GM18508 (cell line): ENCODE data around the gene ZBTB48.
"Not testable (repeated sequence)": the region's sequence is repeated elsewhere in the genome, so short reads cannot be mapped to it uniquely, and the experiment has no call there.

ENCODE experiments used
- ATAC-seq: cut with Tn5 transposase; IDR thresholded peaks from one replicate; pipeline ENCODE4 v1.9.1; 2021; ENCODE audit warnings: moderate number of reproducible peaks; ENCODE audit not compliant: insufficient read depth, unreplicated experiment

The ZBTB48 gene

GRCh38 chr1:6579374-6580118 is at the start of gene ZBTB48:
TSS of gene ZBTB48 (plus strand) at chr1:6579994. CDS start at chr1:6580610, 616 bp downstream.
- peak; percentile 78 for ATAC-seq

- no peak for ATAC-seq
Observed at GRCh38 chr1:6530504-6531160, 49.2 kb upstream of the ZBTB48 start.

- no peak for ATAC-seq
Observed at GRCh38 chr1:6531996-6532395, 47.8 kb upstream of the ZBTB48 start.

- ATAC-seq: no peak
Observed at GRCh38 chr1:6534248-6534822, 45.5 kb upstream of the ZBTB48 start.

GRCh38 chr1:6535214-6535613 is 44.6 kb upstream of the ZBTB48 start:
- ATAC-seq: no peak

GRCh38 chr1:6536291-6536690 is 43.5 kb upstream of the ZBTB48 start:
- no peak for ATAC-seq

GRCh38 chr1:6538956-6539355 is 40.8 kb upstream of the ZBTB48 start:
- no peak for ATAC-seq

- no peak for ATAC-seq
Observed at GRCh38 chr1:6544831-6545230, 35.0 kb upstream of the ZBTB48 start.

GRCh38 chr1:6545276-6546112 is 34.3 kb upstream of the ZBTB48 start:
- ATAC-seq: no peak

GRCh38 chr1:6546326-6546725 is 33.5 kb upstream of the ZBTB48 start:
- ATAC-seq: no peak

- no peak for ATAC-seq
Observed at GRCh38 chr1:6547301-6547700, 32.5 kb upstream of the ZBTB48 start.

GRCh38 chr1:6554031-6554906 is 25.5 kb upstream of the ZBTB48 start, which contains the start of gene NOL9:
TSS of gene NOL9 (minus strand) at chr1:6554513. CDS start at chr1:6554502, 11 bp downstream.
- peak; percentile 55 for ATAC-seq

- no peak for ATAC-seq
Observed at GRCh38 chr1:6554907-6555778, 24.7 kb upstream of the ZBTB48 start, which contains the start of gene TAS1R1. TSS of gene TAS1R1 (plus strand) at chr1:6555307. CDS start at chr1:6555374, 67 bp downstream.

GRCh38 chr1:6557597-6557996 is 22.2 kb upstream of the ZBTB48 start:
- no peak for ATAC-seq

- not testable (repeated sequence) for ATAC-seq
Observed at GRCh38 chr1:6559161-6559560, 20.6 kb upstream of the ZBTB48 start.

- ATAC-seq: no peak
Observed at GRCh38 chr1:6560267-6560666, 19.5 kb upstream of the ZBTB48 start.

GRCh38 chr1:6569033-6569432 is 10.8 kb upstream of the ZBTB48 start:
- ATAC-seq: no peak

GRCh38 chr1:6570100-6570499 is 9.7 kb upstream of the ZBTB48 start:
- ATAC-seq: no peak

GRCh38 chr1:6570987-6571386 is 8.8 kb upstream of the ZBTB48 start:
- ATAC-seq: no peak
